HFF-Myc (cell line): ENCODE results near the gene RADIL.
A peak's percentile ranks its signal among the peaks of the same experiment; 100 is the strongest.

ENCODE experiments used
- DNase-seq: peaks from one replicate; pipeline ENCODE4 v3.0.0-alpha.2; 2011; ENCODE audit warnings: low read depth; ENCODE audit errors: extremely low read depth
- H3K4me3 ChIP-seq: replicated peaks from 2 replicates; pipeline ENCODE4 v1.5.1; 2011; ENCODE audit warnings: low read depth, mild to moderate bottlenecking, control low read depth, low read length
- CTCF ChIP-seq: IDR thresholded peaks from 2 replicates; pipeline ENCODE4 v1.5.1; 2012; ENCODE audit warnings: mild to moderate bottlenecking, low read depth, low read length, control low read depth; ENCODE audit errors: missing control alignments

Gene RADIL

GRCh38 chr7:4851459-4852422, 31.8 kb downstream of the RADIL start:
- TF ChIP-seq CTCF = no peak
- no peak overlapping the region for H3K4me3 ChIP-seq
- no peak for DNase-seq

- no peak for DNase-seq
- TF ChIP-seq CTCF = no peak
- no peak overlapping the region for H3K4me3 ChIP-seq
These were observed 33.2 kb downstream of the RADIL start for GRCh38 chr7:4850262-4850795.

- TF ChIP-seq CTCF = peak; percentile 48
- peak; percentile 30 for DNase-seq
- no peak overlapping the region for H3K4me3 ChIP-seq
These were observed 34.1 kb downstream of the RADIL start for GRCh38 chr7:4849390-4849789.

- H3K4me3 ChIP-seq = no peak overlapping the region
- DNase-seq = no peak
- TF ChIP-seq CTCF = peak; percentile 31
These were observed 37.8 kb downstream of the RADIL start for GRCh38 chr7:4845740-4846142.

- no peak for DNase-seq
- no peak overlapping the region for H3K4me3 ChIP-seq
- TF ChIP-seq CTCF = no peak
These were observed 41.0 kb downstream of the RADIL start for GRCh38 chr7:4842319-4843064.

GRCh38 chr7:4841836-4842235, 41.7 kb downstream of the RADIL start:
- no peak for TF ChIP-seq CTCF
- H3K4me3 ChIP-seq = no peak overlapping the region
- no peak for DNase-seq
